HG02973 (cell line): Measurements from ENCODE around the gene MAGI1.
"Not testable (repeated sequence)": the region's sequence is repeated elsewhere in the genome, so short reads cannot be mapped to it uniquely, and the experiment has no call there.

Experiments used
- ATAC-seq: cut with Tn5 transposase; IDR thresholded peaks from one replicate; pipeline ENCODE4 v1.9.1; 2021; ENCODE audit warnings: moderate library complexity; ENCODE audit not compliant: unreplicated experiment

The MAGI1 gene

GRCh38 chr3:65886391-65886790 lies 152.3 kb downstream of the MAGI1 start:
- ATAC-seq: no peak

- ATAC-seq: no peak
Observed at GRCh38 chr3:65884071-65884470, 154.6 kb downstream of the MAGI1 start.

- no peak for ATAC-seq
Observed at GRCh38 chr3:65883613-65884012, 155.1 kb downstream of the MAGI1 start.

GRCh38 chr3:65880350-65880749 lies 158.4 kb downstream of the MAGI1 start:
- ATAC-seq: no peak

GRCh38 chr3:65879372-65879771 lies 159.3 kb downstream of the MAGI1 start:
- no peak for ATAC-seq

DNA sequence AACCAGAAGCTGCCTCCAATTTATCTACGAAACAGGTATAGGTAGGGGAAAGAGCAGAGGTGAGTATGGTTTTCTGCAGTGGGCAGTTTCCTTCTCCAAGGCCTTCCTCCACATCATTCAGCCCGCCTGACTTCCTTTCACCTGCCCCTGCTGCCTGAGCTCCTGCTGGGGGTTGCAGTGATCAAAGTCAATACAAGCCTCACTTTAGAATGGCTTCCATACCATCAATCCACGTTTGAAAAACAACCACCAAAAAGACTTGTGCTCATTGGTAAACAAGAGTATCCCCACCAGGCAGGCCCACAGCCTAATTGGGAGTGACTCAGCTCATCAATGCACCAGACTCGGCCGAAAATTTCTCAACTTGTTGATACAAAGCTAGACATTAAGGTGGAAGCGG lies 159.9 kb downstream of the MAGI1 start:
- no peak for ATAC-seq

GRCh38 chr3:65877160-65877559 lies 161.6 kb downstream of the MAGI1 start:
- no peak for ATAC-seq

DNA sequence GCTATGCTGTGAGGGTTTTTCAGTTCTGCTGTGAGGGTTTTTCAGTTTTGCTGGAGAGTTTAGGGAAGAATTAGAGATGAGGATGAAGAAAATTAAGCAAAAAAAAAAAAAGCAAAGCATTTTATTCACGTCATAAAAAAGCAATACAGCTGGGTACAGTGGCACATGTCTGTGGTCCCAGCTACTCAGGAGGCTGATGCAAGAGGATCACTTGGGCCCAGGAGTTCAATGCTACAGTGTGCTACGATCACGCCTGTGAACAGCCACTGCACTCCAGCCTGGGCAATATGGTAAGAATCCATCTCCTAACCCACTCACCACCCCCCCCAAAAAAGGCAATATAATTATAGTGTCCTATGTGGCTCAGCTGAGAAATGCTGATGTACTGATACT lies 162.7 kb downstream of the MAGI1 start:
- no peak for ATAC-seq

DNA sequence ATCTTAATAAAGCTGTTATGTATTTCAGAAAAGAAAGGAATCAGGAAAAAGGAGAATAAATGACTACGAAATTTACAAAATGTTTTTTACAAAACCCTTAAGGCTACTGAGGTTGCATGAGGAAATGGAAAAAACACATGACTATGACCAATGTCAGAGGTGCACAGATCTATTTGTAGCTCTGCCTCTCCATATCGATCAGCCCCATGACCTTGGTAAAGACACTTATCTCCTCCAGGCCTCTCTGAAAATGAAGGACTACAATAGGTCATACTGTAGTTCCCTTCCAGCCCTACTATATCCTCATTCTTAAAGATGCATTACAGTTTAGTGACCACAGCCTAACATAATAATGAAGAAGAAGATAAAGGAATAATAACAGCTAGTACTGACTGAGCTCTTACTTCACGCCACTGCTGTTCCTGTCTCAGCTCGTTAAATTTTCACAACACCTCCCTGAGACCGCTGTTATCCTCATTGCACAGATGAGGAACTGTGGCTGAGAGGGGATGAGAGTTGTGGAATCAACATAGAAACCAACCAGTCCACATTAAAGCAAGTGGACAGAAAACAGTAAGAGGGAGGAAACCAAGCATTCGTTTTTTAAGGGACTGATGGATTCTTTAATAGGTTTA lies 163.2 kb downstream of the MAGI1 start:
- ATAC-seq: no peak

DNA sequence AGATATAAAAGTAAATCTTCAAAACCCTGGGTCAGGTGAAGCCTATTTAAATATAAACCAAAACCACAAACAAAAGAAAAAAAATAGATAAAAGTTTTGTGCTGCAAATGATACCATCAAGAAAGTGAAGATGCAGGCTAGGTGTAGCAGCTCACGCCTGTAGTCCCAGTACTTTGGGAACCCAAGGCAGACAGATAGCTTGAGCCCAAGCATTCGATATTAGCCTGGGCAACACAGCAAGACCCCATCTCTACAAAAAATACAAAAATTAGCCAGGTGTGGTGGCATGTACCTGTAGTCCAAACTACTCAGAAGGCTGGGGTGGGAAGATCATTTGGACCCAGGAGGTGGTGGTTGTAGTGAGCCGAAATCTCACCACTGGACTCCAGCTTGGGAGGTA lies 164.8 kb downstream of the MAGI1 start:
- no peak for ATAC-seq

- no peak for ATAC-seq
Observed at GRCh38 chr3:65873028-65873427, 165.7 kb downstream of the MAGI1 start.

GRCh38 chr3:65871305-65872141 lies 167.2 kb downstream of the MAGI1 start:
- ATAC-seq: no peak

DNA sequence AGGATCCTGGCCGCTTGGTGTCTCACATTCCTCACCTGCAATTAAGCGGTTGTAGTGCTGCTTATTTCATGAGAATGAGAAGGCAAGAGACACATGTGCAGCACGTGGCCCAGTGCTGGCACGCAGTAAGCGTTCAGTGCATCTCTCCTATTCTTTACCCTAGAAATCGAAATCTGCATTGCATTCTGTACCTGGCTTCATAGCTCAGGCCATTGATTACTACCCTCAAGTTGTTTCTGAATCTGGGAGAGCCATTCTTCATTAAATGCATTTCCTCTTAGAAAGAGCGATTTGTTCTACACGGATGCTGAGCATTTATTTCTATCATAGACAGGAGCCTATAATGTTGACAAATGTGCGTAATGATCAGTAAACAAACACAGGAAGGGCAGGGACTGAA lies 168.9 kb downstream of the MAGI1 start:
- ATAC-seq: no peak

DNA sequence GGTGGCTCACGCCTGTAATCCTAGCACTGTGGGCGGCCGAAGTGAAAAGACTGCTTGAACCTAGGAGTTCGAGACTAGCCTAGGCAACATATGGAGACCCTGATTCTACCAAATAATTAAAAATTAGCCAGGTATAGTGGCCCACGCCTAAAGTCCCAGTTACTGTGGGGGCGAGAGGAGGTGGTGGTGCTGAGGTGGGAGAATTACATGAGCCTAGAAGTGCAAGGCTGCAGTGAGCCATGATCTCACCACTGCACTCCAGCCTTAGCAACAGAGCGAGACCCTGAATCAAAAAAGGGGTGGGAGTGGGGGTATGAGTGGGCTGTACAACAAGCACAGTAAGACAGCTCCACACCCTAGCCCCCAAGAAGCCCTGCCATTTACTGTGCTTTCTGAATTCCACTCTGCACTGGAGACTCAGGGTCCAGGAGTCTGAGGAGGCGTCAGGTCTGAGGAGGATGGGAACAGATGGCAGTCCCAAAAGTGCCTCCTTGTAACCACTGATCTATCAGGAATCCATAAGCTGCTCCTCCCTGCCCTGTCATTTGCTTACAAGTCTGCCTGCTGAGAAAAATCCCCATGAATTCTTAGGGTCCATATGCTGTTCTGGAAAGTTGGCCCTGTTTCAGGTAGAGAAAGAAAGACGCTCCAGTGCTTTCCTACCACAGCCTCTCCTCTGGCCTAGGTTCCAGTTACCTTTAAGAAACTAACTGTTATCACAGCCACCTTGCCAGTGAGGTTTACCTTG lies 171.1 kb downstream of the MAGI1 start:
- no peak for ATAC-seq

DNA sequence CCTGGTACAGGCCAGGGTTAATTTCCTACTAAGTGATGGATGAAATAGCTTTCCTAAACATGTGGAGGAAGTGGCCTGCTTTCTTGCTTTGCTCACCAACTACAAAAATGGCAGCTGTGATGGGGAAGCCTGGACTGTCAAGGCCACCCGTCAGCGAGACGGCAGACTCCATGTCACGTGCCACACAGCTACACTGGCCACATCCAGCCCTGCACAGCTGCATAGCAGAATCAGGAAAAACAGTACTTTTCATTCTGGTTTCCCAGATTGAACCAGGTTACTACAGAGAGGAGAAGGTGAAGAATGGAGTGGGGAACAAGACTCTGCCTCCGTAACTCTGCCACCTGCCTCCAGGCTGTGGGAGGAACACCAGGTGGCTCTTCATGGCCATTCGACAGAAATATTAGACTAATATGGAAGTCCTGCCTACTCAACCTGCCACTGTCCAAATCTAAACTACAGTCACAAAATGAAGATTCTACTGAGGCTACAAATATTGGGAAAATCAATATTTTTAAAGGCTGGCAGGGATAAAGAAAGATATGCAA lies 174.3 kb downstream of the MAGI1 start:
- no peak for ATAC-seq

GRCh38 chr3:65861718-65862117 lies 177.0 kb downstream of the MAGI1 start:
- ATAC-seq: no peak

GRCh38 chr3:65859612-65860011 lies 179.1 kb downstream of the MAGI1 start:
- ATAC-seq: not testable (repeated sequence)

DNA sequence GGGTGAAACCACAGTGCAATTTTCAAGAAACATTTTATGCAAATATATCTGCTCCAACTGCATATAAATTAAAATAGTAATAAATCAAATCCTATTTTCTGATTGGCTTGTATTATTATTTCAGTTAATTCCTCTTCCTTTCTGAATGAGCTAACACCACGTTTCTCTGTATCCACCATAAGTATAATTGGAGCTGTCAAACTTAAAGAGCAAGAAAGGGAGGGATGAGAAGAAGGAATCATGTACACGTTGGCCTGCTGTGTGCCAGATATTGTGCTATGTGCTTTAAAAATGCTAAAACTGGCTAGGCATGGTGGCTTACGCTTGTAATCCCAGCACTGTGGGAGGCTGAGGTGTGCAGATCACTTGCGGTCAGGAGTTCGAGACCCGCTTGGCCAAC lies 180.0 kb downstream of the MAGI1 start:
- ATAC-seq: no peak

- ATAC-seq: no peak
Observed at GRCh38 chr3:65857327-65857726, 181.4 kb downstream of the MAGI1 start.

DNA sequence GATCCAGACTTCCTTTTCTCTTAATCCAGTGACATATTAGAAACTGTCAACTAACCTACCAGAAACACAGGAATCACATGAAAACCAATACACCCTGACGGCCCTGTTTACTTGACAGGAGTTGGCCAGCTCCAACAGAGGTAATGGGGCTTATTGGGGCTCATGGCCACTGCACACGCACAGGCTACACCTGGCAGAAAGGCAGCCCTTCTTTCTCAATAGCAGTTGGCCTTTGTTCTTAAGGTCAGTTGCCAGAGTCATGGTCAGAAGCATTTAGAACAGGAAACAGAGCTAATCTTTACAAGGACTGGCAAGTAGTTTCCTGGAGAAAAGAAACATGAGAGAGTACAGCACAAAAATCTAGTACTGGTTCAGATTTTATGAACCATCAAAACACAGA lies 181.8 kb downstream of the MAGI1 start:
- no peak for ATAC-seq

- ATAC-seq: no peak
Observed at GRCh38 chr3:65855370-65856100, 183.2 kb downstream of the MAGI1 start.
